HepG2 (cell line): ENCODE data around the gene MYO7A. TPM values are rescaled to one million over a fixed set of nuclear protein-coding genes. Genes with fewer than 3 reads are reported as not detected.
A peak's percentile ranks its signal among the peaks of the same experiment; 100 is the strongest.

Experiments used
- AKNA ChIP-seq: sonication (generic); formaldehyde crosslinking; IDR thresholded peaks from 2 replicates; pipeline ENCODE4 v1.4.0; 2020; ENCODE audit warnings: missing genetic modification reagents, borderline replicate concordance
- FOSL2 ChIP-seq: sonication (generic); formaldehyde crosslinking; IDR thresholded peaks from 2 replicates; pipeline ENCODE4 v1.4.0; 2020; ENCODE audit warnings: missing genetic modification reagents
- FOXM1 ChIP-seq: sonication (generic); formaldehyde crosslinking; IDR thresholded peaks from 2 replicates; pipeline ENCODE4 v1.5.0; 2020; ENCODE audit warnings: missing genetic modification reagents
- FOXO1 ChIP-seq: sonication (generic); formaldehyde crosslinking; IDR thresholded peaks from 2 replicates; pipeline ENCODE4 v1.4.0; 2020; ENCODE audit warnings: missing genetic modification reagents
- KLF13 ChIP-seq: sonication (generic); formaldehyde crosslinking; IDR thresholded peaks from 2 replicates; pipeline ENCODE4 v1.4.0; 2020; ENCODE audit warnings: mild to moderate bottlenecking, missing genetic modification reagents
- KLF9 ChIP-seq: IDR thresholded peaks from 2 replicates; pipeline ENCODE4 v1.6.1; 2016; ENCODE audit warnings: low read depth
- MXD4 ChIP-seq: IDR thresholded peaks from 2 replicates; pipeline ENCODE4 v1.6.1; 2016; ENCODE audit warnings: mild to moderate bottlenecking, missing biosample characterization, missing genetic modification reagents
- PAF1 ChIP-seq: IDR thresholded peaks from 2 replicates; pipeline ENCODE4 v1.6.1; 2016; ENCODE audit warnings: missing genetic modification reagents, missing compliant biosample characterization
- PLSCR1 ChIP-seq: sonication (generic); formaldehyde crosslinking; IDR thresholded peaks from 2 replicates; pipeline ENCODE4 v1.5.0; 2020; ENCODE audit warnings: missing genetic modification reagents, mild to moderate bottlenecking, borderline replicate concordance
- TAF15 ChIP-seq: fragments of 200-400 bp; formaldehyde crosslinking; IDR thresholded peaks from one replicate; pipeline ENCODE4 v1.6.1; 2018; ENCODE audit warnings: mild to moderate bottlenecking, low read depth, low read length; ENCODE audit not compliant: poor library complexity, severe bottlenecking
- ZNF235 ChIP-seq: sonication (generic); formaldehyde crosslinking; IDR thresholded peaks from 2 replicates; pipeline ENCODE4 v1.8.1; 2023; ENCODE audit warnings: mild to moderate bottlenecking, missing genetic modification reagents, borderline replicate concordance
- ZNF3 ChIP-seq: IDR thresholded peaks from 2 replicates; pipeline ENCODE4 v1.7.0; 2017; ENCODE audit warnings: inconsistent platforms
- ZNF367 ChIP-seq: sonication (generic); formaldehyde crosslinking; IDR thresholded peaks from 2 replicates; pipeline ENCODE4 v1.4.0; 2020; ENCODE audit warnings: missing genetic modification reagents, borderline replicate concordance
- ZNF432 ChIP-seq: sonication (generic); formaldehyde crosslinking; IDR thresholded peaks from 2 replicates; pipeline ENCODE4 v1.5.0; 2020; ENCODE audit warnings: missing genetic modification reagents, mild to moderate bottlenecking, borderline replicate concordance
- ZNF484 ChIP-seq: sonication (generic); formaldehyde crosslinking; IDR thresholded peaks from 2 replicates; pipeline ENCODE4 v1.5.1; 2020; ENCODE audit warnings: mild to moderate bottlenecking, low read depth, missing genetic modification reagents, borderline replicate concordance
- ZNF513 ChIP-seq: sonication (generic); formaldehyde crosslinking; conservative IDR thresholded peaks from 2 replicates; pipeline ENCODE4 v1.5.0; 2020; ENCODE audit warnings: missing genetic modification reagents
- ZNF574 ChIP-seq: sonication (generic); formaldehyde crosslinking; IDR thresholded peaks from 2 replicates; pipeline ENCODE4 v1.4.0; 2020; ENCODE audit warnings: missing genetic modification reagents
- ZNF710 ChIP-seq: sonication (generic); formaldehyde crosslinking; IDR thresholded peaks from 2 replicates; pipeline ENCODE4 v1.5.0; 2020; ENCODE audit warnings: mild to moderate bottlenecking, missing genetic modification reagents, borderline replicate concordance
- polyA plus RNA-seq, 8 experiments: library from polyadenylated mRNA; depleted of rRNA in 3 of 8; stranded (reverse) in 7 of 8; unstranded in 1 of 8; fragments of >200 nt; fragmentation: Illumina TruSeq in 4 of 8; extraction: Trizol in 4 of 8; gene quantifications; 2 replicates each; pipeline versions ENCODE4 v1.2.1 to v1.2.3, GENCODE V29; 2011 to 2016; ENCODE audit warnings: low read depth in 4 of 8, missing spikeins in 1 of 8, mixed read lengths in 1 of 8; ENCODE audit not compliant: insufficient read depth in 1 of 8
- total RNA-seq, 5 experiments: library from RNA; depleted of rRNA; stranded (reverse); fragments of >200 nt; fragmentation: Illumina TruSeq; extraction: Trizol; gene quantifications; 2 replicates each; pipeline ENCODE4 v1.2.3, GENCODE V29; 2016; ENCODE audit warnings: low read depth in 1 of 5

The MYO7A gene
- total and polyA plus RNA-seq, 2 of the 13 experiments (the other 11 are each of a cell fraction or from before 2014, with no cell fraction given) = 7.5 to 10.0 TPM

- TF ChIP-seq ZNF432 (CRISPR knock-in tag) = no peak
- TF ChIP-seq FOXO1 (CRISPR knock-in tag) = peak; percentile 57; the same call in 1 of the 2 replicates
- no peak for TF ChIP-seq KLF13 (CRISPR knock-in tag)
- no peak for TF ChIP-seq KLF9
- TF ChIP-seq FOXM1 = no peak
- no peak for TF ChIP-seq ZNF3
- no peak for TF ChIP-seq PAF1 (CRISPR knock-in tag)
- peak; percentile 54 for TF ChIP-seq FOSL2 (CRISPR knock-in tag)
- no peak for TF ChIP-seq PLSCR1 (CRISPR knock-in tag)
- no peak for TF ChIP-seq TAF15
- TF ChIP-seq ZNF367 (CRISPR knock-in tag) = no peak
- no peak for TF ChIP-seq MXD4 (CRISPR knock-in tag)
- TF ChIP-seq ZNF574 (CRISPR knock-in tag) = peak; percentile 44; the same call in 1 of the 2 replicates
- TF ChIP-seq ZNF513 (CRISPR knock-in tag) = no peak
- TF ChIP-seq AKNA (CRISPR knock-in tag) = no peak
- TF ChIP-seq ZNF484 = no peak
- TF ChIP-seq ZNF235 (CRISPR knock-in tag) = 0 out of 2 replicates have a peak, but pooled peaks have one; percentile 26
- peak; percentile 65; the same call in 1 of the 2 replicates for TF ChIP-seq ZNF710 (CRISPR knock-in tag)
Observed at GRCh38 chr11:77144857-77145428, 16.9 kb downstream of the MYO7A start (continued).
